B cell (primary cell): ENCODE results near the gene PLEKHO2.

Experiments used
- CTCF ChIP-seq: fragments of 200-600 bp; IDR thresholded peaks from one replicate; pipeline ENCODE4 v1.8.0; 2022; ENCODE audit warnings: antibody characterized with exemption, mild to moderate bottlenecking
- EZH2 ChIP-seq: IDR thresholded peaks from 2 replicates; pipeline ENCODE4 v1.6.1; 2012; ENCODE audit warnings: borderline replicate concordance, low read depth, mild to moderate bottlenecking, moderate library complexity, low read length; ENCODE audit not compliant: insufficient read depth, poor library complexity, severe bottlenecking

GRCh38 chr15:64843991-64844390 is 2.3 kb downstream of the PLEKHO2 start:
- no peak for TF ChIP-seq CTCF
- no peak for TF ChIP-seq EZH2
